Measurements from ENCODE around the gene OR7E24. TPM values are rescaled to one million over a fixed set of nuclear protein-coding genes. Genes with fewer than 3 reads are reported as not detected.

OR7E24 gene
- total RNA-seq = not detected in 2 replicates

GRCh38 chr19:9250630-9251029, at the start of gene OR7E24:
TSS of gene OR7E24 (plus strand) at chr19:9250930. CDS start at chr19:9251044, 114 bp downstream.

GRCh38 chr19:9219489-9219888, 31.2 kb upstream of the OR7E24 start, which contains the start of gene OR7D4:
TSS of gene OR7D4 (minus strand) at chr19:9219589. CDS start at chr19:9214837, 4,752 bp downstream.

Other genes starting within 250 kb of the OR7E24 start
- 34.2 and 36.1 TPM in 2 replicates for gene MUC16, start 240.5 kb upstream of the OR7E24 start, total RNA-seq
- gene OR1M1, start 163.9 kb upstream of the OR7E24 start, total RNA-seq = not detected in 2 replicates
- not detected in 2 replicates for gene OR7G2, start 143.5 kb upstream of the OR7E24 start, total RNA-seq
- gene OR7G1, start 135.2 kb upstream of the OR7E24 start, total RNA-seq = not detected in 2 replicates
- gene OR7G3, start 124.0 kb upstream of the OR7E24 start, total RNA-seq = not detected in 2 replicates
- gene ZNF317, start 110.5 kb upstream of the OR7E24 start, total RNA-seq = 20.6 and 21.2 TPM in 2 replicates
- 0.39 TPM in 1 of 2 replicates, not detected in the other for gene OR7D2, start 72.0 kb upstream of the OR7E24 start, total RNA-seq
- not detected in 2 replicates for gene OR7D4, start 31.3 kb upstream of the OR7E24 start, total RNA-seq
- gene ZNF699, start 58.9 kb downstream of the OR7E24 start, total RNA-seq = 8.6 and 19.3 TPM in 2 replicates
- 7.5 and 15.3 TPM in 2 replicates for gene ZNF559, start 73.2 kb downstream of the OR7E24 start, total RNA-seq
- gene ZNF177, start 112.1 kb downstream of the OR7E24 start, total RNA-seq = 0.87 and 1.2 TPM in 2 replicates
- gene ZNF266, start 184.6 kb downstream of the OR7E24 start, total RNA-seq = 8.4 and 16.1 TPM in 2 replicates
- gene ZNF560, start 247.7 kb downstream of the OR7E24 start, total RNA-seq = 0.33 and 0.39 TPM in 2 replicates

All from placental epithelial cell (primary cell).